A549 (cell line): ENCODE measurements around the gene ROBO1. TPM values are rescaled to one million over a fixed set of nuclear protein-coding genes. Genes with fewer than 3 reads are reported as not detected.

Experiments
- ATAC-seq, 2 experiments: fragments of 200-7000 bp in 1 of 2; fragments of >200 bp in 1 of 2; cut with Nextera tagmentation in 1 of 2; cut with Tn5 transposase in 1 of 2; 3 replicates each; pipeline versions ENCODE4 v1.8.0 to v1.9.1; 2018 to 2020; ENCODE audit warnings: mild to moderate bottlenecking in 1 of 2, moderate library complexity in 1 of 2
- CTCF ChIA-PET: fragments of 300-600 bp; sonication (Branson Sonifier 250); formaldehyde crosslinking; extraction: SDS; loops from one replicate; lab custom pipeline; 2021; ENCODE audit warnings: antibody characterized with exemption, inconsistent platforms; lab: Yijun Ruan, JAX
- POLR2A ChIA-PET: fragments of 350-600 bp; formaldehyde crosslinking; extraction: SDS; loops from one replicate; lab custom pipeline; 2021; ENCODE audit warnings: antibody characterized with exemption, inconsistent platforms; lab: Yijun Ruan, JAX
- DNase-seq, 2 experiments: peaks; one replicate each; pipeline versions ENCODE4 v3.0.0 to v3.0.0-alpha.2; 2011 to 2016; ENCODE audit warnings: low read depth in 1 of 2, low spot score in 1 of 2
- FAIRE-seq: peaks from 2 replicates; lab custom pipeline; 2011; peaks lifted over from hg19 to GRCh38; lab: Jason Lieb, UNC
- H3K27ac ChIP-seq, 2 experiments: fragments of >200 bp; sonication (Bioruptor Twin); formaldehyde crosslinking; 3 replicates each; pipeline ENCODE4 v1.5.1; 2016 to 2017
- H3K4me1 ChIP-seq: fragments of >200 bp; sonication (Bioruptor Twin); formaldehyde crosslinking; 3 replicates; pipeline ENCODE4 v1.6.1; 2016
- H3K4me2 ChIP-seq: fragments of >200 bp; sonication (Bioruptor Twin); formaldehyde crosslinking; 3 replicates; pipeline ENCODE4 v1.6.1; 2016
- H3K4me3 ChIP-seq: fragments of >200 bp; sonication (Bioruptor Twin); formaldehyde crosslinking; 3 replicates; pipeline ENCODE4 v1.5.1; 2016
- H3K9me3 ChIP-seq: fragments of >200 bp; sonication (Bioruptor Twin); formaldehyde crosslinking; 3 replicates; pipeline ENCODE4 v1.6.1; 2016
- BHLHE40 ChIP-seq: IDR thresholded peaks from 2 replicates; pipeline ENCODE4 v1.6.1; 2012; ENCODE audit warnings: low read depth, low read length, inconsistent platforms
- CBX2 ChIP-seq: fragments of 200-600 bp; sonication (generic); IDR thresholded peaks from 2 replicates; pipeline ENCODE4 v1.6.1; 2016; ENCODE audit warnings: low read depth, mild to moderate bottlenecking, borderline replicate concordance
- CEBPB ChIP-seq, 2 experiments: fragments of >200 bp in 1 of 2; sonication (Bioruptor Twin) in 1 of 2; formaldehyde crosslinking in 1 of 2; IDR thresholded peaks; 2 replicates each; pipeline ENCODE4 v1.6.1; 2012 to 2016
- CTCF ChIP-seq: fragments of >200 bp; sonication (Bioruptor Twin); formaldehyde crosslinking; IDR thresholded peaks from 3 replicates; pipeline ENCODE4 v1.5.1; 2016
- E2F6 ChIP-seq: IDR thresholded peaks from 2 replicates; pipeline ENCODE4 v1.6.1; 2012; ENCODE audit warnings: low read depth, borderline replicate concordance
- EHMT2 ChIP-seq: fragments of 200-600 bp; sonication (generic); IDR thresholded peaks from 2 replicates; pipeline ENCODE4 v1.6.1; 2016; ENCODE audit warnings: antibody characterized with exemption, low read depth, mild to moderate bottlenecking, moderate library complexity
- ESRRA ChIP-seq: fragments of 150-350 bp; IDR thresholded peaks from 2 replicates; pipeline ENCODE4 v1.6.1; 2014; ENCODE audit warnings: mild to moderate bottlenecking, low read length, borderline replicate concordance
- FOSL2 ChIP-seq, 2 experiments: fragments of 450-650 bp in 1 of 2; fragments of >200 bp in 1 of 2; sonication (Bioruptor Twin) in 1 of 2; formaldehyde crosslinking; IDR thresholded peaks; 2 replicates each; pipeline versions ENCODE4 v1.5.0 to v1.6.1; 2016 to 2020; ENCODE audit warnings: mild to moderate bottlenecking in 1 of 2, moderate library complexity in 1 of 2
- HDAC2 ChIP-seq: fragments of 200-600 bp; sonication (generic); IDR thresholded peaks from 2 replicates; pipeline ENCODE4 v1.6.1; 2016
- HEYL ChIP-seq: fragments of 250-450 bp; sonication (Bioruptor Pico); IDR thresholded peaks from 2 replicates; pipeline ENCODE4 v1.8.0; 2021; ENCODE audit warnings: mild to moderate bottlenecking, moderate library complexity
- HMGXB4 ChIP-seq: fragments of 250-450 bp; sonication (Bioruptor Pico); IDR thresholded peaks from 2 replicates; pipeline ENCODE4 v1.5.0; 2021; ENCODE audit warnings: mild to moderate bottlenecking, moderate library complexity, borderline replicate concordance
- HOXA7 ChIP-seq: fragments of 250-450 bp; sonication (Bioruptor Pico); IDR thresholded peaks from 2 replicates; pipeline ENCODE4 v1.5.0; 2020; ENCODE audit warnings: mild to moderate bottlenecking, moderate library complexity
- KDM1A ChIP-seq: fragments of 200-600 bp; sonication (generic); IDR thresholded peaks from 2 replicates; pipeline ENCODE4 v1.6.1; 2016; ENCODE audit warnings: low read depth, mild to moderate bottlenecking
- MAFK ChIP-seq: fragments of 450-650 bp; IDR thresholded peaks from 2 replicates; pipeline ENCODE4 v1.6.1; 2014; ENCODE audit not compliant: partially characterized antibody
- NPAS2 ChIP-seq: fragments of 250-450 bp; sonication (Bioruptor Pico); IDR thresholded peaks from 2 replicates; pipeline ENCODE4 v1.8.0; 2022; ENCODE audit warnings: mild to moderate bottlenecking, moderate library complexity, borderline replicate concordance
- RNF2 ChIP-seq: fragments of 200-600 bp; sonication (generic); IDR thresholded peaks from 2 replicates; pipeline ENCODE4 v1.6.1; 2016; ENCODE audit warnings: low read depth, mild to moderate bottlenecking, antibody characterized with exemption, moderate library complexity, borderline replicate concordance
- TFCP2L1 ChIP-seq: fragments of 250-450 bp; sonication (Bioruptor Pico); IDR thresholded peaks from 2 replicates; pipeline ENCODE4 v1.5.0; 2021; ENCODE audit warnings: mild to moderate bottlenecking
- TP53 ChIP-seq: fragments of 250-450 bp; sonication (Bioruptor Pico); IDR thresholded peaks from 2 replicates; pipeline ENCODE4 v1.5.0; 2021; ENCODE audit warnings: mild to moderate bottlenecking, moderate library complexity
- USF2 ChIP-seq: fragments of 450-650 bp; IDR thresholded peaks from 2 replicates; pipeline ENCODE4 v1.6.1; 2014; ENCODE audit warnings: antibody characterized with exemption
- ZFP36 ChIP-seq: fragments of 450-650 bp; IDR thresholded peaks from 2 replicates; pipeline ENCODE4 v1.6.1; 2014; ENCODE audit warnings: borderline replicate concordance; ENCODE audit not compliant: partially characterized antibody
- ZSCAN20 ChIP-seq: fragments of 250-450 bp; sonication (Bioruptor Pico); IDR thresholded peaks from 2 replicates; pipeline ENCODE4 v1.8.0; 2022; ENCODE audit warnings: mild to moderate bottlenecking, moderate library complexity
- WGBS: methylation state at CpG from one replicate; pipeline ENCODE4 v1.1.6; 2017; ENCODE audit errors: missing lambda C conversion rate; 5-methylcytosine and 5-hydroxymethylcytosine counted together
- polyA plus RNA-seq, 4 experiments: library from polyadenylated mRNA; depleted of rRNA in 3 of 4; stranded (reverse); fragments of >200 nt; fragmentation: RNase III in 1 of 4; extraction: RNeasy Plus Mini Kit Qiagen cat#74134 plus additional on column Dnase treatment in 1 of 4; gene quantifications; 2 replicates in 3 of 4; 3 replicates in 1 of 4; pipeline ENCODE4 v1.2.3, GENCODE V29; 2011 to 2017

ROBO1 gene
- polyA plus RNA-seq, 2 of the 4 experiments (the other 2 are of a cell fraction) = 25.3 to 35.6 TPM

- ATAC-seq (no peak), FAIRE-seq (no peak), DNase-seq (no peak)
- H3K27ac ChIP-seq = no peak overlapping the region
- H3K9me3 ChIP-seq = no peaks in the 10 kb centered on the region
- TF ChIP-seq FOSL2 (IDR thresholded peaks at IDR 0.05) = no peak
- TF ChIP-seq FOSL2 (CRISPR knock-in tag; IDR thresholded peaks at IDR 0.05) = no peak
- no peak for TF ChIP-seq ZFP36
- no peak for TF ChIP-seq HMGXB4
- no peak for TF ChIP-seq CBX2
- no peak for TF ChIP-seq HDAC2
- TF ChIP-seq NPAS2 (CRISPR knock-in tag) = no peak
- TF ChIP-seq RNF2 = no peak
- TF ChIP-seq TP53 (CRISPR knock-in tag) = no peak
- H3K4me2 ChIP-seq = no peak overlapping the region
- no peaks in the 10 kb centered on the region for H3K4me1 ChIP-seq
- POLR2A ChIA-PET = no interaction called here
- CTCF ChIA-PET = no interaction called here
- H3K4me3 ChIP-seq = no peak overlapping the region
- WGBS = 18% methylated on average over 2 of the region's 2 CpGs
These were observed 371.2 kb downstream of the ROBO1 start for GRCh38 chr3:79396595-79396994.

GRCh38 chr3:79392479-79392878 lies 375.3 kb downstream of the ROBO1 start:
- Histone ChIP-seq H3K4me1 (no peaks in the 10 kb centered on the region), H3K4me3 (no peak overlapping the region), H3K4me2 (no peak overlapping the region), H3K9me3 (no peaks in the 10 kb centered on the region), H3K27ac (no peak overlapping the region)
- ATAC-seq = no peak
- DNase-seq = no peak
- POLR2A ChIA-PET = no interaction called here
- no peak for FAIRE-seq
- CTCF ChIA-PET = no interaction called here
- TF ChIP-seq EHMT2 (no peak), MAFK (no peak), ZSCAN20 (CRISPR knock-in tag) (no peak), BHLHE40 (no peak), CBX2 (no peak), FOSL2 (IDR thresholded peaks at IDR 0.05) (no peak), FOSL2 (CRISPR knock-in tag; IDR thresholded peaks at IDR 0.05) (no peak), E2F6 (no peak), CEBPB (IDR thresholded peaks at IDR 0.05) (no peak), KDM1A (no peak), RNF2 (no peak), HEYL (CRISPR knock-in tag) (no peak), USF2 (no peak), ESRRA (no peak), HOXA7 (CRISPR knock-in tag) (no peak), TFCP2L1 (no peak), CTCF (no peak)
- 7% methylated on average over 1 of the region's 1 CpG for WGBS
